SK-N-MC (cell line): ENCODE data around the gene FAM81A.

Experiments
- EZH2 ChIP-seq: fragments of 200-600 bp; sonication (generic); IDR thresholded peaks from one replicate; pipeline ENCODE4 v1.6.1; 2017; ENCODE audit warnings: antibody characterized with exemption
- POLR2AphosphoS5 ChIP-seq: IDR thresholded peaks from 2 replicates; pipeline ENCODE4 v1.6.1; 2012; ENCODE audit warnings: mild to moderate bottlenecking, low read depth, low read length, borderline replicate concordance

DNA sequence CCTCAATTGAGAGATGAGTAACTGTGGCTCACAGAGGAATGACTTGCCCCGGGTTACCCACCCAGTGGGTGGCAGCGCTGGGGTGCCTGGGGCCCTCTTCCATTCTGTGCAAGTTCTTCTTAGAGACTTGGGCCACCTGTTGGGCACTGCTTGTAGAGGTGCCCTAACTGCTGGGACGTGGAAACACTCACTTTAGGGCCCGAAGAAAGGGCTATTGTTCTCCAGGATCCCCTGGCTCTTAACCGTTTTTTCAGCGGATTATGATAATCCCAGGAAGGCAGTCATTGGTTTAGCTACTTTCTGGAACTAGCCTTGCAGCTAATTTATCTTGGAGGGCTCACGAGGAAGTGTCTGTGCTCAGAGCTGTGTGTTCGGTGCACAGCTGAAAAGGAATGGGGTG is 107.6 kb downstream of the FAM81A start:
- no peak for TF ChIP-seq POLR2AphosphoS5
- no peak for TF ChIP-seq EZH2
